AG04449 (cell line): ENCODE results near the gene GPR37L1.

Experiments used
- CTCF ChIA-PET: fragments of 350-600 bp; formaldehyde crosslinking; extraction: SDS; loops from one replicate; lab custom pipeline; 2021; ENCODE audit warnings: antibody characterized with exemption; lab: Yijun Ruan, JAX
- POLR2A ChIA-PET: fragments of 400-600, 350-600 bp; formaldehyde crosslinking; extraction: SDS; loops from one replicate; lab custom pipeline; 2020; ENCODE audit warnings: antibody characterized with exemption, inconsistent platforms; lab: Yijun Ruan, JAX
- DNase-seq: peaks from one replicate; pipeline ENCODE4 v3.0.0-alpha.2; 2010; ENCODE audit warnings: low read depth, low spot score
- H3K4me3 ChIP-seq: 2 replicates; pipeline ENCODE4 v1.5.1; 2011; ENCODE audit warnings: low read depth, mild to moderate bottlenecking, control low read depth, low read length
- TF ChIP-seq, protein P1 (sequence below): IDR thresholded peaks from one replicate; pipeline ENCODE4 v1.5.1; 2011; ENCODE audit warnings: mild to moderate bottlenecking, moderate library complexity, low read length, control low read depth, inconsistent platforms; ENCODE audit not compliant: insufficient read depth; ENCODE audit errors: missing control alignments

The GPR37L1 gene

DNA sequence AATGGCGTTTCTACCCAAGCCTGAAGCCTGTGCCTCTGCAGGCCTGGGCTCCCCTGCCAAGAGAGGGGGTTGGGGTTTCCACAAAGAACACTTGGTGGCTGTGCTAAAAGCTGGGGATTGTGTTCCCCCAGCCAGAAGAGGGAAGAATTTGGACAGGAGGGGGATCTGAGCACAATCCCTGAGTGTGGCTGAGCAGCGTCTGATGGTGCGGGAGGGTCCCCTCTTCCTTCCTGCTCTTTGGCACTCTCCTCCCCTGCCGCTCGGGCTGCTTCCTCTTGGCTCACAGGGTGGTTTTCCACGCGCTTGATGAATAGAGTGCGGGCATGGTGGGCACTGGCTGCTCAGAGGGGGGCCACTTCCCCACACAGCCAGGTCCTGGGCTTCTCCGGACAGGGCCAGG, 3.7 kb downstream of the GPR37L1 start:
- no peak for DNase-seq
- TF ChIP-seq, protein P1, sequence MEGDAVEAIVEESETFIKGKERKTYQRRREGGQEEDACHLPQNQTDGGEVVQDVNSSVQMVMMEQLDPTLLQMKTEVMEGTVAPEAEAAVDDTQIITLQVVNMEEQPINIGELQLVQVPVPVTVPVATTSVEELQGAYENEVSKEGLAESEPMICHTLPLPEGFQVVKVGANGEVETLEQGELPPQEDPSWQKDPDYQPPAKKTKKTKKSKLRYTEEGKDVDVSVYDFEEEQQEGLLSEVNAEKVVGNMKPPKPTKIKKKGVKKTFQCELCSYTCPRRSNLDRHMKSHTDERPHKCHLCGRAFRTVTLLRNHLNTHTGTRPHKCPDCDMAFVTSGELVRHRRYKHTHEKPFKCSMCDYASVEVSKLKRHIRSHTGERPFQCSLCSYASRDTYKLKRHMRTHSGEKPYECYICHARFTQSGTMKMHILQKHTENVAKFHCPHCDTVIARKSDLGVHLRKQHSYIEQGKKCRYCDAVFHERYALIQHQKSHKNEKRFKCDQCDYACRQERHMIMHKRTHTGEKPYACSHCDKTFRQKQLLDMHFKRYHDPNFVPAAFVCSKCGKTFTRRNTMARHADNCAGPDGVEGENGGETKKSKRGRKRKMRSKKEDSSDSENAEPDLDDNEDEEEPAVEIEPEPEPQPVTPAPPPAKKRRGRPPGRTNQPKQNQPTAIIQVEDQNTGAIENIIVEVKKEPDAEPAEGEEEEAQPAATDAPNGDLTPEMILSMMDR = no peak
- H3K4me3 ChIP-seq = no peak overlapping the region
- ChIA-PET POLR2A (no interaction called here), CTCF (interaction anchor here (1.5 to 17.7 kb wide), 3 partner anchors 7 to 120 kb away, joined by 3 to 956 read pairs (median 149); partner anchors contain the start of gene ELF3)

DNA sequence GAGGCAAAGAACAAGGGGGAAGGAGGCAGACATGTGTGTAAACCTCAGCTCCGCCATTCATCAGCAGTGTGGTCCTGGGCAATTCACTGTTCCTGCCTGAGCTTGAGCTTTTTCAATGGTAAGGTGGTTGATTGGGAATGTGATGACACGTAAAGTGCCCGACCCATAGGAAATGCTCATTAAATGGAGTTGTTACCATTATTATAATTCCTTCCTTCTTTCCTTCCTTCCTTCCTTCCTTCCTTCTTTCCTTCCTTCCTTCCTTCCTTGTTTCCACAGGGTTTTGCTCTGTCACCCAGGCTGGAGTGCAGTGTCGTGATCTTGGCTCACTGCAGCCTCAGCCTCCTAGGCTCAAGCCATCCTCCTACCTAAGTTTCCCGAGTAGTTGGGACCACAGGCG, 4.3 kb downstream of the GPR37L1 start:
- H3K4me3 ChIP-seq = no peak overlapping the region
- ChIA-PET CTCF (interaction anchor here (1.5 to 17.7 kb wide), 4 partner anchors 7 to 120 kb away, joined by 3 to 956 read pairs (median 78); partner anchors contain the start of gene ELF3), POLR2A (interaction anchor here (0.7 kb wide), 1 partner anchor 211 kb away, joined by 3 read pairs; no protein-coding TSS in a partner anchor)
- DNase-seq = no peak
- TF ChIP-seq, protein P1 = no peak

DNA sequence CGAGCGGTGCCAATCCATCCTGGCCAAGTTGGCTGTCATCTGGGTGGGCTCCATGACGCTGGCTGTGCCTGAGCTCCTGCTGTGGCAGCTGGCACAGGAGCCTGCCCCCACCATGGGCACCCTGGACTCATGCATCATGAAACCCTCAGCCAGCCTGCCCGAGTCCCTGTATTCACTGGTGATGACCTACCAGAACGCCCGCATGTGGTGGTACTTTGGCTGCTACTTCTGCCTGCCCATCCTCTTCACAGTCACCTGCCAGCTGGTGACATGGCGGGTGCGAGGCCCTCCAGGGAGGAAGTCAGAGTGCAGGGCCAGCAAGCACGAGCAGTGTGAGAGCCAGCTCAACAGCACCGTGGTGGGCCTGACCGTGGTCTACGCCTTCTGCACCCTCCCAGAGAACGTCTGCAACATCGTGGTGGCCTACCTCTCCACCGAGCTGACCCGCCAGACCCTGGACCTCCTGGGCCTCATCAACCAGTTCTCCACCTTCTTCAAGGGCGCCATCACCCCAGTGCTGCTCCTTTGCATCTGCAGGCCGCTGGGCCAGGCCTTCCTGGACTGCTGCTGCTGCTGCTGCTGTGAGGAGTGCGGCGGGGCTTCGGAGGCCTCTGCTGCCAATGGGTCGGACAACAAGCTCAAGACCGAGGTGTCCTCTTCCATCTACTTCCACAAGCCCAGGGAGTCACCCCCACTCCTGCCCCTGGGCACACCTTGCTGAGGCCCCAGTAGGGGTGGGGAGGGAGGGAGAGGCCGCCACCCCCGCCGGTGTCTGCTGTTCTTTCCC, 5.3 kb downstream of the GPR37L1 start:
- no peak overlapping the region for H3K4me3 ChIP-seq
- TF ChIP-seq, protein P1 = no peak
- ChIA-PET POLR2A (interaction anchor here (0.7 kb wide), 1 partner anchor 210 kb away, joined by 3 read pairs; no protein-coding TSS in a partner anchor), CTCF (interaction anchor here (1.8 kb wide), 1 partner anchor 9 kb away, joined by 7 read pairs; no protein-coding TSS in a partner anchor)
- no peak for DNase-seq

DNA sequence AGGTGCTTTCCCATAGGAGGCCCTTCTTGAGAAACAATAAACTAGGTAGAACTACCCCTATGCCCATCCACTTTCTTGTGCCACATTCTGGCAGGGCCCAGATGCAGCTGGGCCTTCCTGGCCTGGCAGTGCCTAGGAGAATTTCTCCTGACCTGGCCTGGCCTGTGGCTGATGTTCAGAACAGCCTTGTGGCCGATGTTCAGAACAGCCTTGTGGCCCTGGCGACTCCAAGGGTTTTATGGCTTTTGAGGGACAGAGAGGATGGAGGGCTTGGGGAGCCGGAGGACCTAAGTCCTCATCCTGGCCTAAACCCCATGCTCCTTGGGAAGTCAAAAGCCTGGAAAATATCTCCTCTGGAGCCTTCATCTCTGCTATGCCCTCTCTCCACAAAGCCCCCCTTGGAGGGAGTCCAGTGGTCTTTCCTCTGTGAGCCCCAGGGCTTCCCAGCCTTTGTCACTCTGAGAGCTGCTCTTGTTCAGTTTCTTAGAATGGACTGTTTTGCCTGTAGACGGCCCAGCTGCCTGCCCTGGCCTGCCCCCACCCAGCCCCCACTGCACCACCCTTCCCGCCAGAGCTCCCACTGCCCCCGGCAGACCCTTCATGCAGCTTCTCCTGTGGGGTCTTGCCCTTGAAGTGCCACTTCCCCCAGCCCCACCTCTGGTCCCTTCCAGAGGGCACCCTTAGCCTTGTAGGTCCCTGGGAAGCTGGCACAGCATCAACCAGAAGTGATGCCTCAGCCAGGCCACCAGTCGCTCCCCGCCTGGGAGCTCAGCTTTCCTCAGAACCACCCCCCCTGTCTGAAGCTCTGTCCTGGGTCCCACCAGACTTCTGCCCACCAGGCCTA, 7.0 kb downstream of the GPR37L1 start:
- TF ChIP-seq, protein P1 = no peak
- DNase-seq = no peak
- POLR2A ChIA-PET = interaction anchor here (0.6 kb wide), 1 partner anchor 244 kb away, joined by 3 read pairs; no protein-coding TSS in a partner anchor
- CTCF ChIA-PET = interaction anchor here (1.0 to 9.9 kb wide), 4 partner anchors 8 to 130 kb away, joined by 3 to 179 read pairs (median 131); partner anchors contain the start of genes ELF3 and GPR37L1
- no peak overlapping the region for H3K4me3 ChIP-seq

DNA sequence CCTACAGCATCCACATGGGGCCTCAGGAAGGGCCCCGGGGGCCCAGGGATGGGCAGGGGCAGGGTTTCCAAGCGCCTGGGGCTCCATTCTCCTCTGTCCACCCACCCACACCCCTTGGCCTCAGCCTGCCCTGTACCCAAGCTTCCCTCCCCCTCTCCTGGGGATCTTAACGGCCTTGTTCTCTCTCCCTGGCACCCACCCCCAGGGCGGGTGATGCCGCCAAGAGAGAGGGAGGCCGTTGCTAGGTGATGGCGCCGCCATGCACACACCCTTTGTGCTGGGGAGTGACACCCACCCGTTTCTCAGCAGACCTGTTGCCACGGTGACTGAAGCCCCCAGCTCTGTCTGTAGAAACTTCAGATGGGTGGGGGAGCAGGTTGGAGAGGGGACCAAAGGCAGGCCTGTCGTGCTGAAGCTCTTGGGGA, 7.6 kb downstream of the GPR37L1 start:
- ChIA-PET POLR2A (no interaction called here), CTCF (interaction anchor here (1.0 to 9.9 kb wide), 4 partner anchors 8 to 130 kb away, joined by 3 to 179 read pairs (median 131); partner anchors contain the start of genes ELF3 and GPR37L1)
- no peak overlapping the region for H3K4me3 ChIP-seq
- no peak for DNase-seq
- TF ChIP-seq, protein P1 = no peak
